HepG2 (cell line): ENCODE data around the gene MRPS11. TPM values are rescaled to one million over a fixed set of nuclear protein-coding genes. Genes with fewer than 3 reads are reported as not detected.

Experiments used
- ATF1 ChIP-seq: IDR thresholded peaks from 2 replicates; pipeline ENCODE4 v1.6.1; 2016; ENCODE audit warnings: mild to moderate bottlenecking, control low read depth
- BCLAF1 ChIP-seq: fragments of 450-650 bp; IDR thresholded peaks from 2 replicates; pipeline ENCODE4 v1.6.1; 2017; ENCODE audit warnings: mild to moderate bottlenecking
- CBX1 ChIP-seq: IDR thresholded peaks from one replicate; pipeline ENCODE4 v1.6.1; 2016; ENCODE audit warnings: antibody characterized with exemption, low read depth
- DMTF1 ChIP-seq: sonication (generic); formaldehyde crosslinking; IDR thresholded peaks from 2 replicates; pipeline ENCODE4 v1.4.0; 2020; ENCODE audit warnings: mild to moderate bottlenecking, missing genetic modification reagents
- KDM5A ChIP-seq: fragments of 200-600 bp; sonication (generic); IDR thresholded peaks from 2 replicates; pipeline ENCODE4 v1.7.0; 2018; ENCODE audit warnings: antibody characterized with exemption, mild to moderate bottlenecking, low read length, borderline replicate concordance
- KDM6A ChIP-seq: IDR thresholded peaks from 2 replicates; pipeline ENCODE4 v1.6.1; 2016; ENCODE audit warnings: low read depth
- PLRG1 ChIP-seq: fragments of 450-650 bp; conservative IDR thresholded peaks from 2 replicates; pipeline ENCODE4 v1.6.1; 2016
- SNAPC4 ChIP-seq: sonication (generic); formaldehyde crosslinking; IDR thresholded peaks from 2 replicates; pipeline ENCODE4 v1.4.0; 2020; ENCODE audit warnings: mild to moderate bottlenecking, missing genetic modification reagents
- STAT6 ChIP-seq: sonication (generic); formaldehyde crosslinking; IDR thresholded peaks from 2 replicates; pipeline ENCODE4 v1.4.0; 2020; ENCODE audit warnings: missing genetic modification reagents, mild to moderate bottlenecking, borderline replicate concordance
- TRIM22 ChIP-seq: fragments of 450-650 bp; IDR thresholded peaks from 2 replicates; pipeline ENCODE4 v1.6.1; 2017
- ZBTB8A ChIP-seq: sonication (generic); formaldehyde crosslinking; IDR thresholded peaks from 2 replicates; pipeline ENCODE4 v1.4.0; 2020; ENCODE audit warnings: mild to moderate bottlenecking, low read depth, missing genetic modification reagents, borderline replicate concordance
- ZNF207 ChIP-seq: fragments of 450-650 bp; IDR thresholded peaks from 2 replicates; pipeline ENCODE4 v1.6.1; 2016; ENCODE audit warnings: antibody characterized with exemption, borderline replicate concordance
- ZNF3 ChIP-seq: IDR thresholded peaks from 2 replicates; pipeline ENCODE4 v1.7.0; 2017; ENCODE audit warnings: inconsistent platforms
- ZNF75D ChIP-seq: sonication (generic); formaldehyde crosslinking; IDR thresholded peaks from 2 replicates; pipeline ENCODE4 v1.8.1; 2023; ENCODE audit warnings: missing genetic modification reagents, mild to moderate bottlenecking, borderline replicate concordance
- ZNF780A ChIP-seq: sonication (generic); formaldehyde crosslinking; IDR thresholded peaks from 2 replicates; pipeline ENCODE4 v1.8.0; 2022; ENCODE audit warnings: mild to moderate bottlenecking, missing genetic modification reagents, moderate library complexity
- polyA plus RNA-seq, 8 experiments: library from polyadenylated mRNA; depleted of rRNA in 3 of 8; stranded (reverse) in 7 of 8; unstranded in 1 of 8; fragments of >200 nt; fragmentation: Illumina TruSeq in 4 of 8; extraction: Trizol in 4 of 8; gene quantifications; 2 replicates each; pipeline versions ENCODE4 v1.2.1 to v1.2.3, GENCODE V29; 2011 to 2016; ENCODE audit warnings: low read depth in 4 of 8, missing spikeins in 1 of 8, mixed read lengths in 1 of 8; ENCODE audit not compliant: insufficient read depth in 1 of 8
- total RNA-seq, 5 experiments: library from RNA; depleted of rRNA; stranded (reverse); fragments of >200 nt; fragmentation: Illumina TruSeq; extraction: Trizol; gene quantifications; 2 replicates each; pipeline ENCODE4 v1.2.3, GENCODE V29; 2016; ENCODE audit warnings: low read depth in 1 of 5

The MRPS11 gene
- total and polyA plus RNA-seq, 2 of the 13 experiments (the other 11 are each of a cell fraction or from before 2014, with no cell fraction given) = 50.1 to 72.7 TPM

GRCh38 chr15:88450125-88450798 lies 17.2 kb upstream of the MRPS11 start (continued):
- no peak for TF ChIP-seq STAT6
- TF ChIP-seq ZNF780A (CRISPR knock-in tag) = no peak
- TF ChIP-seq ZNF3 = no peak
- TF ChIP-seq ZBTB8A = no peak
- no peak for TF ChIP-seq ATF1
- TF ChIP-seq PLRG1 = no peak
- TF ChIP-seq ZNF75D (CRISPR knock-in tag) = no peak
- no peak for TF ChIP-seq SNAPC4 (CRISPR knock-in tag)
- TF ChIP-seq ZNF207 = no peak
- TF ChIP-seq CBX1 = no peak
- TF ChIP-seq KDM5A = no peak
- TF ChIP-seq BCLAF1 = no peak
- TF ChIP-seq TRIM22 = no peak
- no peak for TF ChIP-seq DMTF1 (CRISPR knock-in tag)
- TF ChIP-seq KDM6A = no peak
